Upper lobe of left lung (tissue), 4 donors: ENCODE data around the gene HOOK2.

Experiments used
- EP300 ChIP-seq, 4 donors: sonication (generic); formaldehyde crosslinking; IDR thresholded peaks; one replicate each; pipeline ENCODE4 v1.5.1; 2017; ENCODE audit warnings: antibody characterized with exemption in 4 of 4, control low read depth in 2 of 4
- POLR2A ChIP-seq, 4 donors: fragments of 450-650 bp; IDR thresholded peaks; one replicate each; pipeline ENCODE4 v1.5.1; 2016 to 2017; ENCODE audit warnings: antibody characterized with exemption in 4 of 4, mild to moderate bottlenecking in 2 of 4
- POLR2AphosphoS5 ChIP-seq, 2 donors: sonication (generic); formaldehyde crosslinking; IDR thresholded peaks; one replicate each; pipeline ENCODE4 v1.5.1; 2017; ENCODE audit warnings: antibody characterized with exemption in 2 of 2
- TF ChIP-seq, protein P1 (sequence below), 6 experiments: fragments of 450-650 bp in 4 of 6; fragments of 200-600 bp in 2 of 6; sonication (generic) in 2 of 6; IDR thresholded peaks; one replicate each; pipeline ENCODE4 v1.5.1; 2016 to 2019; ENCODE audit warnings: antibody characterized with exemption in 6 of 6

DNA sequence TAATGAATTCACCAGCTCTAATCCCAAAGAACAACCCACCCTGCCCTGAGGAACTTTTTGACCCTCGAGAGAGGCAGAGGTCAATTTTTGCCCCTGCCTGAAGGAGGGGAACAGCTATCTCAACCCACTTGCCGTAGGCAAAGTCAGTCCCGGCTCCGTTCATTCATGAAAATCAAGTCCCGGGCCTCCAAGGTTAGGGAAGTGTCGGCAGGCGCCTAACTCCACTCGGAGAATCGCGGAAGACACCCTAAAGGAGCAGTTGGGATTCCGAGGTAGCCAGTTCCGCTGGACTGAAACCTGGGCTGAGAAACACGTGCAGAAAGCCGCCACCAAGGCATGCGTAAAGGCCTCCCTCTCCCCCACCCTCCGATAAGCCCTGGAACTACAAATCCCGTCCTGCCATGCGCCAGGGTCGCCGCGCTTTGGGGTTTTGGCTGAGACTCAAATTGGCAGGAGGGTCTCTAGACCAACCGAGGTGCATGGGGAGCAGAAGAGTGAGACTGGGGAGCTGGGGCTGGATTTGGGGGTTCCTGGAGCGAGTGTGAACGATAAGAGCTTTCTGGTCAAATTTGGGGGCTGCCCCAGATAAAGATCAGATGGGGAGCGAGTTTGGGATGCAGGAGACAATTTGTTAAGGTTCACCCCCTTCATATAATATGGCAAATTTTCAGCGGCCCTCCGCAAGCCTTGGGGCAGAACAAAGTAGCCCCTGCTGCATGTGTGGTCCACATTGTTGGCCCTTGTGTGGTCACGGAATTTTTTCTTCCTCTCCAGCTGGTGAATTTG is 51.5 kb downstream of the HOOK2 start, which contains the start of gene TNPO2:
- TF ChIP-seq, protein P1, sequence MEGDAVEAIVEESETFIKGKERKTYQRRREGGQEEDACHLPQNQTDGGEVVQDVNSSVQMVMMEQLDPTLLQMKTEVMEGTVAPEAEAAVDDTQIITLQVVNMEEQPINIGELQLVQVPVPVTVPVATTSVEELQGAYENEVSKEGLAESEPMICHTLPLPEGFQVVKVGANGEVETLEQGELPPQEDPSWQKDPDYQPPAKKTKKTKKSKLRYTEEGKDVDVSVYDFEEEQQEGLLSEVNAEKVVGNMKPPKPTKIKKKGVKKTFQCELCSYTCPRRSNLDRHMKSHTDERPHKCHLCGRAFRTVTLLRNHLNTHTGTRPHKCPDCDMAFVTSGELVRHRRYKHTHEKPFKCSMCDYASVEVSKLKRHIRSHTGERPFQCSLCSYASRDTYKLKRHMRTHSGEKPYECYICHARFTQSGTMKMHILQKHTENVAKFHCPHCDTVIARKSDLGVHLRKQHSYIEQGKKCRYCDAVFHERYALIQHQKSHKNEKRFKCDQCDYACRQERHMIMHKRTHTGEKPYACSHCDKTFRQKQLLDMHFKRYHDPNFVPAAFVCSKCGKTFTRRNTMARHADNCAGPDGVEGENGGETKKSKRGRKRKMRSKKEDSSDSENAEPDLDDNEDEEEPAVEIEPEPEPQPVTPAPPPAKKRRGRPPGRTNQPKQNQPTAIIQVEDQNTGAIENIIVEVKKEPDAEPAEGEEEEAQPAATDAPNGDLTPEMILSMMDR (IDR thresholded peaks at IDR 0.05): no peak
- no peak for TF ChIP-seq POLR2A (IDR thresholded peaks at IDR 0.05)
- no peak for TF ChIP-seq POLR2AphosphoS5 (IDR thresholded peaks at IDR 0.05)
- TF ChIP-seq EP300 (IDR thresholded peaks at IDR 0.05): no peak
